Measurements from ENCODE around the gene ARTN. TPM values are rescaled to one million over a fixed set of nuclear protein-coding genes. Genes with fewer than 3 reads are reported as not detected.

Gene ARTN
- total RNA-seq, 1 donor from 2014 or later: 0.32 TPM

GRCh38 chr1:43921022-43921421 lies 12.6 kb upstream of the ARTN start:
- intact Hi-C loops (cut with micrococcal nuclease): no loop called here

GRCh38 chr1:43924516-43924915 lies 9.1 kb upstream of the ARTN start:
- intact Hi-C loops (cut with micrococcal nuclease): no loop called here

- intact Hi-C loops (cut with micrococcal nuclease): no loop called here
Observed at GRCh38 chr1:43925846-43926245, 7.8 kb upstream of the ARTN start.

GRCh38 chr1:43930168-43930948 lies 3.2 kb upstream of the ARTN start:
- intact Hi-C loops (cut with micrococcal nuclease): loop anchor here (5.0 kb wide), 1 partner anchor 107 kb away; no protein-coding TSS in a partner anchor

GRCh38 chr1:43930949-43931275 lies 2.7 kb upstream of the ARTN start:
- intact Hi-C loops (cut with micrococcal nuclease): loop anchor here (5.0 kb wide), 1 partner anchor 106 kb away; no protein-coding TSS in a partner anchor

GRCh38 chr1:43931711-43932660 lies 1.6 kb upstream of the ARTN start:
- intact Hi-C loops (cut with micrococcal nuclease): loop anchor here (5.0 kb wide), 1 partner anchor 105 kb away; no protein-coding TSS in a partner anchor

GRCh38 chr1:43932786-43933385 lies 715 bp upstream of the ARTN start:
- intact Hi-C loops (cut with micrococcal nuclease): loop anchor here (5.0 kb wide), 1 partner anchor 104 kb away; no protein-coding TSS in a partner anchor

GRCh38 chr1:43934101-43934985 lies 742 bp downstream of the ARTN start:
- intact Hi-C loops (cut with micrococcal nuclease): loop anchor here (1.0 to 5.0 kb wide), 7 partner anchors 12 to 707 kb away; partner anchors contain the start of genes IPO13 and ST3GAL3

- intact Hi-C loops (cut with micrococcal nuclease): loop anchor here (1.0 to 5.0 kb wide), 7 partner anchors 11 to 708 kb away; partner anchors contain the start of genes IPO13 and ST3GAL3
Observed at GRCh38 chr1:43934986-43935324, 1.4 kb downstream of the ARTN start.

- intact Hi-C loops (cut with micrococcal nuclease): no loop called here
Observed at GRCh38 chr1:43935711-43936427, 2.3 kb downstream of the ARTN start.

GRCh38 chr1:43936431-43937151 lies 3.0 kb downstream of the ARTN start:
- intact Hi-C loops (cut with micrococcal nuclease): no loop called here

GRCh38 chr1:43937179-43937865 lies 3.7 kb downstream of the ARTN start:
- intact Hi-C loops (cut with micrococcal nuclease): no loop called here

GRCh38 chr1:43938383-43938782 lies 4.8 kb downstream of the ARTN start:
- intact Hi-C loops (cut with micrococcal nuclease): no loop called here

- intact Hi-C loops (cut with micrococcal nuclease): no loop called here
Observed at GRCh38 chr1:43938892-43939587, 5.4 kb downstream of the ARTN start.

- intact Hi-C loops (cut with micrococcal nuclease): loop anchor here (10.0 kb wide), 3 partner anchors 1018 to 1742 kb away; partner anchors contain the start of genes C1orf50, GPBP1L1, P3H1 and TMEM69
Observed at GRCh38 chr1:43942411-43942810, 8.8 kb downstream of the ARTN start.

GRCh38 chr1:43944860-43945259 lies 11.3 kb downstream of the ARTN start:
- intact Hi-C loops (cut with micrococcal nuclease): loop anchor here (10.0 kb wide), 3 partner anchors 1020 to 1740 kb away; partner anchors contain the start of genes C1orf50, GPBP1L1, P3H1 and TMEM69

GRCh38 chr1:43945674-43946235 lies 12.2 kb downstream of the ARTN start:
- intact Hi-C loops (cut with micrococcal nuclease): loop anchor here (1.0 to 10.0 kb wide), 18 partner anchors 11 to 1739 kb away; partner anchors contain the start of genes ATP6V0B, C1orf50, CCDC24 and CDC20

All from T-helper 1 cell treated with Interleukin-12 subunit alpha and Interleukin-12 subunit beta and Interleukin-4 antibody, amounts not matched to agents 30 ng/mL and 1 ng/mL, for 36 hours (primary cell).